K562 (cell line): Measurements from ENCODE around the gene PCF11. TPM values are rescaled to one million over a fixed set of nuclear protein-coding genes. Genes with fewer than 3 reads are reported as not detected.

ENCODE experiments used
- CGGBP1 ChIP-seq: fragments of 250-450 bp; sonication (Bioruptor Pico); IDR thresholded peaks from 2 replicates; pipeline ENCODE4 v1.9.0; 2021; ENCODE audit warnings: mild to moderate bottlenecking
- FOXA3 ChIP-seq, 2 experiments: fragments of 450-650 bp in 1 of 2; sonication (generic) in 1 of 2; formaldehyde crosslinking; IDR thresholded peaks in 1 of 2; conservative IDR thresholded peaks in 1 of 2; 2 replicates each; pipeline versions ENCODE4 v1.4.0 to v1.8.0; 2020 to 2022; ENCODE audit warnings: mild to moderate bottlenecking in 2 of 2, missing genetic modification reagents in 1 of 2
- GATAD2A ChIP-seq: fragments of 450-650 bp; IDR thresholded peaks from 2 replicates; pipeline ENCODE4 v1.6.1; 2017
- HDAC8 ChIP-seq: fragments of 450-650 bp; IDR thresholded peaks from 2 replicates; pipeline ENCODE4 v1.6.1; 2016; ENCODE audit warnings: mild to moderate bottlenecking, missing genetic modification characterization, moderate library complexity, missing compliant biosample characterization
- ILF3 ChIP-seq: fragments of 450-650 bp; IDR thresholded peaks from 2 replicates; pipeline ENCODE4 v1.6.1; 2018; ENCODE audit warnings: antibody characterized with exemption, mild to moderate bottlenecking, moderate library complexity, borderline replicate concordance
- MLX ChIP-seq, 2 experiments: fragments of 450-650 bp in 1 of 2; sonication (generic) in 1 of 2; formaldehyde crosslinking; conservative IDR thresholded peaks; 2 replicates each; pipeline versions ENCODE4 v1.4.0 to v1.8.1; 2020 to 2022; ENCODE audit warnings: mild to moderate bottlenecking in 1 of 2, missing genetic modification reagents in 1 of 2
- NFE2L1 ChIP-seq: fragments of 450-650 bp; IDR thresholded peaks from 2 replicates; pipeline ENCODE4 v1.6.1; 2016; ENCODE audit warnings: missing genetic modification characterization, low read depth, mild to moderate bottlenecking, missing compliant biosample characterization, moderate library complexity, borderline replicate concordance
- PML ChIP-seq: IDR thresholded peaks from 2 replicates; pipeline ENCODE4 v1.6.1; 2012; ENCODE audit warnings: low read length, inconsistent platforms
- RHOXF2B ChIP-seq: fragments of 250-450 bp; sonication (Bioruptor Pico); conservative IDR thresholded peaks from 2 replicates; pipeline ENCODE4 v1.5.1; 2021
- SMARCA5 ChIP-seq: fragments of 450-650 bp; IDR thresholded peaks from 2 replicates; pipeline ENCODE4 v1.6.1; 2016
- SUPT5H ChIP-seq: fragments of 450-650 bp; IDR thresholded peaks from 2 replicates; pipeline ENCODE4 v1.6.1; 2016
- ZFPM2 ChIP-seq: fragments of 250-450 bp; sonication (Bioruptor Pico); IDR thresholded peaks from 2 replicates; pipeline ENCODE4 v1.5.1; 2022; ENCODE audit warnings: mild to moderate bottlenecking
- ZNF175 ChIP-seq: fragments of 200-800 bp; sonication (Bioruptor generic); IDR thresholded peaks from 2 replicates; pipeline ENCODE4 v1.6.1; 2016; ENCODE audit warnings: low read depth, mild to moderate bottlenecking, missing genetic modification characterization, missing compliant biosample characterization
- ZNF263 ChIP-seq: sonication (generic); formaldehyde crosslinking; IDR thresholded peaks from 2 replicates; pipeline ENCODE4 v1.8.0; 2022; ENCODE audit warnings: mild to moderate bottlenecking, missing genetic modification reagents, borderline replicate concordance
- ZNF354B ChIP-seq: fragments of 250-450 bp; sonication (Bioruptor Pico); IDR thresholded peaks from 2 replicates; pipeline ENCODE4 v1.4.0; 2020
- ZNF57 ChIP-seq: fragments of 450-650 bp; formaldehyde crosslinking; IDR thresholded peaks from 2 replicates; pipeline ENCODE4 v1.4.0; 2020; ENCODE audit warnings: mild to moderate bottlenecking, moderate library complexity
- ZNF695 ChIP-seq: fragments of 450-650 bp; formaldehyde crosslinking; IDR thresholded peaks from 2 replicates; pipeline ENCODE4 v1.4.0; 2020; ENCODE audit warnings: mild to moderate bottlenecking, moderate library complexity
- ZNF830 ChIP-seq: fragments of 250-450 bp; sonication (Bioruptor Pico); IDR thresholded peaks from 2 replicates; pipeline ENCODE4 v1.5.0; 2021; ENCODE audit warnings: mild to moderate bottlenecking
- polyA plus RNA-seq, 8 experiments: library from polyadenylated mRNA; depleted of rRNA in 4 of 8; stranded (reverse) in 5 of 8; unstranded in 3 of 8; fragments of >200 nt; fragmentation: Nextera tagmentation in 2 of 8; fragmentation: Illumina TruSeq in 1 of 8; extraction: Ambion mirVana in 2 of 8; extraction: Trizol in 1 of 8; gene quantifications; 2 replicates each; pipeline versions ENCODE4 v1.2.1 to v1.2.3, GENCODE V29; 2011 to 2014; ENCODE audit warnings: inconsistent platforms in 1 of 8, missing spikeins in 1 of 8
- total RNA-seq, 7 experiments: library from RNA; depleted of rRNA in 6 of 7; stranded (reverse); fragments of >200 nt in 6 of 7; fragmentation: Illumina TruSeq in 2 of 7; extraction: Trizol in 2 of 7; gene quantifications; 2 replicates each; pipeline versions ENCODE4 v1.2.1 to v1.2.3, GENCODE V29; 2011 to 2021; ENCODE audit warnings: low replicate concordance in 1 of 7
- TF ChIP-seq, protein P1 (sequence below): IDR thresholded peaks from 2 replicates; pipeline ENCODE4 v1.6.1; 2014; ENCODE audit warnings: antibody characterized with exemption
- TF ChIP-seq, protein P2 (sequence below): fragments of 250-450 bp; sonication (Bioruptor Pico); IDR thresholded peaks from 2 replicates; pipeline ENCODE4 v1.4.0; 2020; ENCODE audit warnings: mild to moderate bottlenecking, moderate library complexity, borderline replicate concordance
- TF ChIP-seq, protein P3 (sequence below): fragments of 150-350 bp; conservative IDR thresholded peaks from 2 replicates; pipeline ENCODE4 v1.6.1; 2014; ENCODE audit warnings: low read length

Gene PCF11
- total and polyA plus RNA-seq, 9 of the 15 experiments (the other 6 are each of a cell fraction or from before 2014, with no cell fraction given): 9.3 to 91.6 (median 54.4) TPM

DNA sequence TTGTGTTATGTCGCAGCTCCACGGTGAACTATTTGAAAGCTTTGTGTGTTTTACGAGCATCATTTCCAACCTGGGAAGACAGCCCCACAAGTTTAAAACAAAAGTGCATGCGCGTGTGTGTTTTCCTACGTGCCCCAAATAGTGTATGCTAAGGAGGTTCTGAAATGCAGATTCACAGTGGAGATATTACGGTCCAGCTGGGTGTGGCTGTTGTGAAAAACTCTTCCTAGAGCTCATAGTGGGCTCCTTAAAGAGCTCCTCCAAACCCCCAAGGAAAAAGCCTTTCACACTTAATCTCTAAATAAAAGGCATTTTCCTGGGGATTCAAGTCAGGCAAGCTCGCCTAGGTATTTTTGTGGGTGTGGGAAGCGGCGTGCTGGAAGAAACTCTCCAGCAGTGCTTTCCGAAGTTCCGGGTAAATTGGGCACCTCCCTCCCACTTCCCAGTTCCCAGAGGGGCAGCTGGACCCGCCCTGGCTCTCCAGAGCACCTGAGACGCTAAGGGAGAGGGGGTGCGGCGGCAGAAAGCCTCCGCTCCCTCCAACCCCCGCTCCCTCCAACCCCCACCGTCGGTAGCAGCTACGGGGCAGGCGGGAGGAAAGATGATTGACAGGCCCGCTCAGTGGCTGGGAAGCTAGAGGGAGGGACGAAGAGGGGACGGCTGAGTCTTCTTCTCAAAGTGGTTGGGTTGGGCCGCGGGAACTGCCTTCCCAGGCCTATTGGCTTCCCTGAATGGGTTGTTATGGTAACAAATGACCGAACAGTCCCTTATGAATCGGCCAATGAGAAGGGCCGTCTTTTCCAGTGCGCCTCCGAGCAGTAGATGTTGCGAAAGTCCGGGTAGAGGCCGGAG is 561 bp upstream of the PCF11 start (continued):
- no peak; a peak in 1 of 4 replicates for TF ChIP-seq FOXA3 (CRISPR knock-in tag; conservative IDR thresholded peaks at IDR 0.05 in 1 of 2, IDR thresholded peaks at IDR 0.05 in 1 of 2)
- TF ChIP-seq SMARCA5: no peak
- TF ChIP-seq, protein P1, sequence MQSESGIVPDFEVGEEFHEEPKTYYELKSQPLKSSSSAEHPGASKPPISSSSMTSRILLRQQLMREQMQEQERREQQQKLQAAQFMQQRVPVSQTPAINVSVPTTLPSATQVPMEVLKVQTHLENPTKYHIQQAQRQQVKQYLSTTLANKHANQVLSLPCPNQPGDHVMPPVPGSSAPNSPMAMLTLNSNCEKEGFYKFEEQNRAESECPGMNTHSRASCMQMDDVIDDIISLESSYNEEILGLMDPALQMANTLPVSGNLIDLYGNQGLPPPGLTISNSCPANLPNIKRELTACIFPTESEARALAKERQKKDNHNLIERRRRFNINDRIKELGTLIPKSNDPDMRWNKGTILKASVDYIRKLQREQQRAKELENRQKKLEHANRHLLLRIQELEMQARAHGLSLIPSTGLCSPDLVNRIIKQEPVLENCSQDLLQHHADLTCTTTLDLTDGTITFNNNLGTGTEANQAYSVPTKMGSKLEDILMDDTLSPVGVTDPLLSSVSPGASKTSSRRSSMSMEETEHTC: no peak; the same call in 1 of the 2 replicates
- no peak for TF ChIP-seq HDAC8 (tag)
- TF ChIP-seq GATAD2A: no peak
- TF ChIP-seq ZNF354B (CRISPR knock-in tag): no peak
- TF ChIP-seq PML: no peak
- no peak for TF ChIP-seq NFE2L1 (tag)
- TF ChIP-seq CGGBP1 (CRISPR knock-in tag): no peak
- no peak for TF ChIP-seq ZFPM2 (CRISPR knock-in tag)
- no peak for TF ChIP-seq ZNF175 (CRISPR knock-in tag)
- TF ChIP-seq RHOXF2B: no peak
- TF ChIP-seq MLX (CRISPR knock-in tag; conservative IDR thresholded peaks at IDR 0.05): no peak
- no peak for TF ChIP-seq ZNF263
- TF ChIP-seq, protein P2, sequence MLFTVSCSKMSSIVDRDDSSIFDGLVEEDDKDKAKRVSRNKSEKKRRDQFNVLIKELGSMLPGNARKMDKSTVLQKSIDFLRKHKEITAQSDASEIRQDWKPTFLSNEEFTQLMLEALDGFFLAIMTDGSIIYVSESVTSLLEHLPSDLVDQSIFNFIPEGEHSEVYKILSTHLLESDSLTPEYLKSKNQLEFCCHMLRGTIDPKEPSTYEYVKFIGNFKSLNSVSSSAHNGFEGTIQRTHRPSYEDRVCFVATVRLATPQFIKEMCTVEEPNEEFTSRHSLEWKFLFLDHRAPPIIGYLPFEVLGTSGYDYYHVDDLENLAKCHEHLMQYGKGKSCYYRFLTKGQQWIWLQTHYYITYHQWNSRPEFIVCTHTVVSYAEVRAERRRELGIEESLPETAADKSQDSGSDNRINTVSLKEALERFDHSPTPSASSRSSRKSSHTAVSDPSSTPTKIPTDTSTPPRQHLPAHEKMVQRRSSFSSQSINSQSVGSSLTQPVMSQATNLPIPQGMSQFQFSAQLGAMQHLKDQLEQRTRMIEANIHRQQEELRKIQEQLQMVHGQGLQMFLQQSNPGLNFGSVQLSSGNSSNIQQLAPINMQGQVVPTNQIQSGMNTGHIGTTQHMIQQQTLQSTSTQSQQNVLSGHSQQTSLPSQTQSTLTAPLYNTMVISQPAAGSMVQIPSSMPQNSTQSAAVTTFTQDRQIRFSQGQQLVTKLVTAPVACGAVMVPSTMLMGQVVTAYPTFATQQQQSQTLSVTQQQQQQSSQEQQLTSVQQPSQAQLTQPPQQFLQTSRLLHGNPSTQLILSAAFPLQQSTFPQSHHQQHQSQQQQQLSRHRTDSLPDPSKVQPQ (CRISPR knock-in tag): no peak
- TF ChIP-seq ZNF695 (CRISPR knock-in tag): no peak
- TF ChIP-seq ILF3: no peak
- TF ChIP-seq ZNF830 (CRISPR knock-in tag): no peak
- TF ChIP-seq ZNF57: no peak
- TF ChIP-seq, protein P3, sequence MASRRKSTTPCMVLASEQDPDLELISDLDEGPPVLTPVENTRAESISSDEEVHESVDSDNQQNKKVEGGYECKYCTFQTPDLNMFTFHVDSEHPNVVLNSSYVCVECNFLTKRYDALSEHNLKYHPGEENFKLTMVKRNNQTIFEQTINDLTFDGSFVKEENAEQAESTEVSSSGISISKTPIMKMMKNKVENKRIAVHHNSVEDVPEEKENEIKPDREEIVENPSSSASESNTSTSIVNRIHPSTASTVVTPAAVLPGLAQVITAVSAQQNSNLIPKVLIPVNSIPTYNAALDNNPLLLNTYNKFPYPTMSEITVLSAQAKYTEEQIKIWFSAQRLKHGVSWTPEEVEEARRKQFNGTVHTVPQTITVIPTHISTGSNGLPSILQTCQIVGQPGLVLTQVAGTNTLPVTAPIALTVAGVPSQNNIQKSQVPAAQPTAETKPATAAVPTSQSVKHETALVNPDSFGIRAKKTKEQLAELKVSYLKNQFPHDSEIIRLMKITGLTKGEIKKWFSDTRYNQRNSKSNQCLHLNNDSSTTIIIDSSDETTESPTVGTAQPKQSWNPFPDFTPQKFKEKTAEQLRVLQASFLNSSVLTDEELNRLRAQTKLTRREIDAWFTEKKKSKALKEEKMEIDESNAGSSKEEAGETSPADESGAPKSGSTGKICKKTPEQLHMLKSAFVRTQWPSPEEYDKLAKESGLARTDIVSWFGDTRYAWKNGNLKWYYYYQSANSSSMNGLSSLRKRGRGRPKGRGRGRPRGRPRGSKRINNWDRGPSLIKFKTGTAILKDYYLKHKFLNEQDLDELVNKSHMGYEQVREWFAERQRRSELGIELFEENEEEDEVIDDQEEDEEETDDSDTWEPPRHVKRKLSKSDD: no peak
- peak; percentile 42 for TF ChIP-seq SUPT5H
